Right renal cortex interstitium (tissue), 3 donors: ENCODE data around the gene DELE1. TPM values are rescaled to one million over a fixed set of nuclear protein-coding genes. Genes with fewer than 3 reads are reported as not detected.

ENCODE experiments used
- DNase-seq, 3 donors: peaks; one replicate each; pipeline ENCODE4 v3.0.0-alpha.2; 2013; ENCODE audit warnings: low read depth in 3 of 3, low spot score in 2 of 3
- polyA plus RNA-seq, 3 donors: library from polyadenylated mRNA; unstranded; fragments of 120-200 nt; gene quantifications; one replicate each; pipeline ENCODE4 v1.2.1, GENCODE V29; 2013; ENCODE audit not compliant: insufficient read length in 3 of 3

The DELE1 gene, protein sequence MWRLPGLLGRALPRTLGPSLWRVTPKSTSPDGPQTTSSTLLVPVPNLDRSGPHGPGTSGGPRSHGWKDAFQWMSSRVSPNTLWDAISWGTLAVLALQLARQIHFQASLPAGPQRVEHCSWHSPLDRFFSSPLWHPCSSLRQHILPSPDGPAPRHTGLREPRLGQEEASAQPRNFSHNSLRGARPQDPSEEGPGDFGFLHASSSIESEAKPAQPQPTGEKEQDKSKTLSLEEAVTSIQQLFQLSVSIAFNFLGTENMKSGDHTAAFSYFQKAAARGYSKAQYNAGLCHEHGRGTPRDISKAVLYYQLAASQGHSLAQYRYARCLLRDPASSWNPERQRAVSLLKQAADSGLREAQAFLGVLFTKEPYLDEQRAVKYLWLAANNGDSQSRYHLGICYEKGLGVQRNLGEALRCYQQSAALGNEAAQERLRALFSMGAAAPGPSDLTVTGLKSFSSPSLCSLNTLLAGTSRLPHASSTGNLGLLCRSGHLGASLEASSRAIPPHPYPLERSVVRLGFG
- polyA plus RNA-seq, result 100 to 1,000 TPM in 2 of 3 donors, 10 to 100 TPM in 1; 97.0 to 116 (median 115) TPM

DNA sequence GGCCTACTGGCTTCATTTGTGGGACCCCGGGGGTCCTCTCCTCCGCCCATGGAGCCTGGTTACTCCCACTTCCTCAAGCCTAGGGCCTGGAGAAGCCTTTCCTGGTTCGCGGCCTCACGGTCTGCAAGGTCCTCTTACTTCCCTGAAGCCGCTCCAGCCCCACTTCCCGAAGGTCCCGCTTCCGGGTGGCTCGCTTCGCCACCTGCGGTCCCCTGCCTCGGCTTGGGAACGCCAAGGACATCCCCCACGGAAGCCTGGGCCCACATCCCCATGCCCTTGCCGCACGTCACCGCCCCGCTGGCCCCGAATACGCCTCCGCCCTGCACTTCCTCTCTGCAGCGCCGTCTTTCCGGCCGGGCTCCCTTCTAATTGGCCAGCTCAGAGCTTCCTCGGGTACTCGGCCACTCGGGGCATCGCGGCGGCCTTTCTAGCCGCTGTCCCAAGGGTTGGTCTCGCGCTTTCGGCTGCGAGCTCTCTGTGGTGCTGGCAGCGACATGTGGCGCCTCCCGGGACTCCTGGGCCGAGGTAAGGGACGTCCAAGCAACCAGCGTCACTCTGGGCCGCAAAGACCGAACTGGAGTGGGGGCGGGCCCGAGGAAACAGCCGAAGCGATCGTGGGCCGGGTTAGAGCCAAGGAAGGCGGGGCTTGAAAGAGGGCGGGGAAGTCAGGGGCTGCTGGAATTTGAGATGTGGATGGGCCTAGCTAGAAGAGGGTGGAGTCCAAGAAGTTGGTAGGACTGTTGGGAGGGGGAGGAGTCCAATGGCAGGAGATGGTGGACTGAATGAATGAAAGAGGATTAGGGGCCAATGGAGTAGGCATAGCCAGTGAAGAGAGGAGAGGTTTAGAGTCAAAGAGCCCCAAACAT is at the start of gene DELE1:
Gene DELE1, plus strand, starts transcription at position 424 of the 866 bp plus-strand sequence. Its CDS starts 71 bp downstream, at position 495.
- peak; percentile 80 to 90 (median 89) for DNase-seq

DNA sequence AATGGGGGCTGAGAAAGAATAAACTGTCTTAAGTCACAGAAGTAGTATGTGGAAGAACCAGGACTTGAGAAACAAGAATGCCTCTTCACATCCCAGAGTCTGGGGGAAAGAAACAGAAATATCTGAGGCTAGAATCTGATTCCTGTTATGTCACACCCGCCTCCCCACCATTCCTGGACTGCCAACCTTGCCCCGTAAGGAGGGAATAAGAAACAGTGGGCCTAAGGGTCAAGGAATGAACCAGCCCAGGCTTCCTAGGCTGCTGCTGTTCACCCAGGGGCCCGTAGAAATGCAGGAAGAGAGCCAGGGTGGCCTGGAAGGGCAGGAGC is 49.8 kb upstream of the DELE1 start:
- DNase-seq, result no peak

DNA sequence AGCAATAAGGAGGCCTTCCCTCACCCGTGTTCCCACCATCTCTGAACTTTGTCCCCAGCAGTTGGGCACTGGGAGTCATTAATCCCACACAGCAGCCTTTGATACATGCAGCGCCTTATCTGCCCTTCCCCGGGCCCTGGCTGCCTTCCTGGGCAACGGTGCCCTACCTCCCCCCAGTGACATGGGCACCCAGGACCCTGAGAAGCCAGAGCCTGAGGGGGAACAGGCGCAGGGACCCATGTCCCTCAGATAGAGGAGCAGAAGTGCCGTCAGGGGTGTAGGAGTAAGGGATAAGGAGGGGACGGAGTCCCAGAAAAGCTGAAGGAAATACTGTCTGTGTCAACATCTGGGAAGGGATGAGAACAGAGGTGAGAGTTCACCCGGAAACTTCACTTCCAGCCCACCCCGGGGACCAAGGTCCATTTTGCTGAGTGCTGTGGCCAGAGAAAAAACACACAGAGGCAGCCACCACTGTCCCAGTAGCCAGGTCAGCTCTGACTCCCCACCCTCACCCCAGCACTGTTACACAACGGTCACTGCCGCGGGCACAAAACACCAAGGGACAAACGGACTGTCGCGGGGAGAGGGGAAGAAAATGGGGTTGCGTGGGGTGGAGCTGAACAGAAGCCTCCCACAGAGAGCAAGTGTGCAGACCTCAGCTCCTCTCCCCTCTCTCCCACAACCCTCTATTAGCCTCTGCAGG is 49.3 kb upstream of the DELE1 start:
- DNase-seq, result no peak

GRCh38 chr5:141875022-141875740 is 48.5 kb upstream of the DELE1 start:
- no peak for DNase-seq

DNA sequence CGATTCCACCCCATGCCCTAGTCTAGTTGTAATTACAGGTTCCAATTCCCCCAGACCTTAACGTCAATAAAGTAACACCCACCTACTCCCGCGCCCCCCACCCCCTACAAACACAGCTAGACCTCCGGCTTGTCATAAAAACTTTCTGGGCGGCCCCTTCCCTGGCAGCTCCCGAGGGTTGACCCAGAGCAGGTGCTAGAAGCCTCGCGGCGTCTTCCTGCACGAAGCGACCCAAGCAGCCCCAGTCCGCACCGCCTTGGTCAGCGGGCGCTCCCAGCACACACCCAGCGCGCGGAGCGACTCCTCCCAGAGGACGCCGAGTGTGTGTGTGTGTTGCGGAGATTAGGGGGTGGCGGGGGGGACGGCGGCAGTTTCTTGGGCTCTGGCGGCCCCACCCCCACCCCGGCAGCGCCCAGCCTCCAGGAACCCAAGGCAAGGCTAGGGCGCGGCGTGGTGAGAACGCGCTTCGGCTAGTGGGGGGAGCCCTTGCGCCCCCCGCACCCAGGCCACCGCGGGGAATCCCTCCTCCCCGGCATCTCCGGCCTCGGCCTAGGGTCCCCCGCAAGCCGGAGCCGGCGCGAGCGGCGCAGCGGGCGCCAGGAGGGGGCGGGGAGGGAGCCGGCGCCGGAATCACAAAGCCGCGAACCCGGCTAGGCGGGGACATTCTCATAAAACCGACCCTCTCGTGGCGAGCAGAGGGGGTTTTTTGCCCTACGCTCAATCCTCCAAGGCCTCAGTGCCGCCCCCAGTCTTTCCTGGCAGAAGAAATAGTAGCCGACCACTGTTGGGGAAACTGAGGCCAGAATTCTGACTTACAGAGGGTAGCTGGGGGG is 47.7 kb upstream of the DELE1 start:
- DNase-seq, result no peak

- DNase-seq, result no peak
These were observed 46.9 kb upstream of the DELE1 start for GRCh38 chr5:141876628-141877355.

- DNase-seq, result no peak
These were observed 46.1 kb upstream of the DELE1 start for GRCh38 chr5:141877356-141878185.

GRCh38 chr5:141878186-141878710 is 45.4 kb upstream of the DELE1 start, which contains the start of gene PCDH1:
Gene PCDH1 (minus strand): TSS chr5:141878410. CDS start chr5:141878262, 148 bp downstream.
- no peak for DNase-seq

GRCh38 chr5:141878711-141879425 is 44.8 kb upstream of the DELE1 start:
- DNase-seq, result peak; percentile 88 to 94 (median 88)

DNA sequence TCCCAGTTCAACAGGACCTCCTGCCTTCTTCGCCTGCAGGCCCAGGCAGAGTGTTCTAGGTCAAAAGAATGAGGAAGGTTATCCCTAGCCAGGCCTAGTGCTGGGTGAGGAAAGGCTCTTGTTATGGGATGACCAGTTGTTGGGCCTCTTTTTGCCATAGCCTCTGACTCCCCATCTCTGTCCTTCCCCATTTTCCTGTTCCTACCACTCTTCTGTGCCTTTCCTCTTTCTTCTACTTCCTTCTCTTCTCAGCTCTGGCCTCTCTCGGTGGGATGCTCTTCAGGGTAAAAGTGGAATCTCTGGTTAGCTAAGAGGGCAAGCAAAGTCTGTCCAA is 44.3 kb upstream of the DELE1 start:
- DNase-seq, result no peak

GRCh38 chr5:141879941-141880738 is 43.5 kb upstream of the DELE1 start:
- DNase-seq, result no peak

DNA sequence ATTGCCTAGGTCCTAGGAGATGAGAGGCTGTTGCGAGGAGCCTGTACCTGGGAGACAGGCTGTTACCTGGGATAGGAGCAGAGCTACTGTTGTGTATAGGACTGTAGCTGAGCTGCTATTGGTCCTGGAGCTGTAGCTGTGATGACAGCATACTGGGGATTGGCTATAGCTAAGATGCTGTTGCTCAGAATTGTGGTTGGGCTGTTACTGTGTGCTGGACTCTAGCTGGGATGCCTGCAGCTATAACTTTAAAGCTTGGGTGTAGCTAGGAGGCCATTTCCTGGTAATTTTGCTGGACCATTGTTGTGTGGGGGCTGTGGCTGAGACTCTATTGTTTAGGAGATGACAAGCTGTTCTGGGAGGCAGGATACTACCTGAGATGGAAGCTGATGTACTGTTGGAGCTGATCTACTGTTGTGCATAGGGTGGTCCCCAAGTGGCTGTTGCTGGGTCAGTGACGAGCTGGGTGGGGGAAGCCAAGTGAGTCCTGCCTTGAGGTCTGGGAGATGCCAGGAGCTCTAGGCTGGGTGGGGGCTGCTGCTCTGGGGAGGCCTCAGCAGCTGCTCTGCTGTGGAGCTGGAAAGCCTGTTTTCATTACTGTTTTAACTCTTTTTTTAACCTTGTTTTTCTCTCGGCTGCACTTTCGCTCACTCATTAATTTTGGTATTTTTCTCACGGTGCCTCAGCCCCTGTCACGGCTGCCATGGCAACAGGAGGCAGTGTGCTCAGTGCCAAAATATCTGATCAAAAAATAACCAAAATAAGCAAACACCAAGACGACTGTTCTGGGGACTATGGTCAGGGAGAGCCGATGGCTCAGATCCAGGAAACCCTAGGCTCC is 42.5 kb upstream of the DELE1 start:
- DNase-seq, result no peak

- no peak for DNase-seq
These were observed 41.8 kb upstream of the DELE1 start for GRCh38 chr5:141881886-141882285.

DNA sequence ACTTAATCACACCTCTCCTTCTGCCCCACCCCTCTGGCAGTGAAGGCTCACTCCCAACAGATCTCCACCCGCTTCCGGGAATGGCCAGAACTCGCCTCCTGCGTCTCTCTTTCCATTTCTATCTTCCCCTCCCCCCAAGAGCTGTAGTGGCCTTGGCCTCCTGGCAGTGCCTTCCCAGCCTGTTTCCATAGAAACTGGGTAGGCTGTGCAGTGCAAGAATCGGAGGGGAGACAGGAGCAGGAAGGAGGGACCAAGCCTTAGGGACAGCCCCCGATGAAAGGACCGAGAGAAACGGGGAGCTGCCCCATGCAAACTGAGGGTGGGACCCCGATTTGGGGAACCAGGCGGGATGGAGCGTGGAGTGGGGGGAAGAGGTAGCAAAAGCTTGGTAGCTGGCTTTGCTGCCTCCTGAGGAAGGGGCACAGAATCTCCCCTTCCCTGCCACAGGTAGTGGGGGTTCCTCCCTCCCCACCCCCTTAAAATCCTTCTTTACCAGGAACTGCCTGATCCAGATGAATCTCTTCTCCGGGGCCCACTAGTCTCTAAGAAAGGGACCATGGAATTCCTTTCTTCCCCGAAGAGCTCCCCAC is 41.0 kb upstream of the DELE1 start:
- DNase-seq, result no peak
